Vagina (tissue), 2 donors: ENCODE results near the gene PUS1. TPM values are rescaled to one million over a fixed set of nuclear protein-coding genes. Genes with fewer than 3 reads are reported as not detected.
A peak's percentile ranks its signal among the peaks of the same experiment; 100 is the strongest.

Experiments
- DNase-seq, 2 donors: peaks; one replicate each; pipeline ENCODE4 v3.0.0-alpha.2; 2017; ENCODE audit errors: extremely low spot score in 2 of 2
- H3K27ac ChIP-seq: fragments of 200-600 bp; sonication (generic); one replicate; pipeline ENCODE4 v1.5.1; 2019
- H3K27me3 ChIP-seq: fragments of 200-600 bp; sonication (generic); one replicate; pipeline ENCODE4 v1.5.1; 2019
- H3K36me3 ChIP-seq, 2 donors: fragments of 200-600 bp; sonication (generic); one replicate each; pipeline ENCODE4 v1.5.1; 2017 to 2019
- H3K4me1 ChIP-seq: fragments of 200-600 bp; sonication (generic); one replicate; pipeline ENCODE4 v1.5.1; 2019
- H3K4me3 ChIP-seq, 2 donors: fragments of 200-600 bp; sonication (generic); 1 replicate in 1 of 2; 2 replicates in 1 of 2; pipeline ENCODE4 v1.5.1; 2016 to 2019
- H3K9me3 ChIP-seq: fragments of 200-600 bp; sonication (generic); one replicate; pipeline ENCODE4 v1.5.1; 2019
- CTCF ChIP-seq, 3 experiments: fragments of 450-650 bp in 2 of 3; fragments of 200-600 bp in 1 of 3; sonication (generic) in 1 of 3; IDR thresholded peaks; one replicate each; pipeline ENCODE4 v1.5.1; 2017 to 2019; ENCODE audit warnings: antibody characterized with exemption in 3 of 3, mild to moderate bottlenecking in 2 of 3, moderate library complexity in 2 of 3
- POLR2A ChIP-seq, 2 donors: fragments of 450-650 bp; IDR thresholded peaks; one replicate each; pipeline ENCODE4 v1.6.1; 2017; ENCODE audit warnings: antibody characterized with exemption in 2 of 2, mild to moderate bottlenecking in 2 of 2, moderate library complexity in 2 of 2
- POLR2AphosphoS5 ChIP-seq, 2 donors: sonication (generic); formaldehyde crosslinking; IDR thresholded peaks; one replicate each; pipeline ENCODE4 v1.9.0; 2017; ENCODE audit warnings: antibody characterized with exemption in 2 of 2, mild to moderate bottlenecking in 2 of 2, low read depth in 1 of 2; ENCODE audit not compliant: insufficient read depth in 1 of 2
- intact Hi-C: fragments of 100-400 bp; cut with DNase I; formaldehyde crosslinking; loops from one replicate; pipeline ENCODE4 v1.15.1; 2023
- total RNA-seq: library from RNA; depleted of rRNA; stranded (reverse); fragments of >200 nt; gene quantifications from one replicate; pipeline ENCODE4 v1.2.3, GENCODE V29; 2016

Gene PUS1
- total RNA-seq, 1 donor from 2014 or later, result 37.6 TPM

- H3K27ac ChIP-seq, result no peak overlapping the region
- H3K36me3 ChIP-seq, result peaks cover 0 to 81% of the 10 kb centered on the region in 2 donors
- intact Hi-C loops, result no loop called here
- H3K4me3 ChIP-seq, result no peak overlapping the region
- H3K27me3 ChIP-seq, result no peaks in the 10 kb centered on the region
- peaks cover 10% of the 10 kb centered on the region for H3K4me1 ChIP-seq
- DNase-seq, result no peak
- H3K9me3 ChIP-seq, result no peaks in the 10 kb centered on the region
- TF ChIP-seq POLR2AphosphoS5 (IDR thresholded peaks at IDR 0.05; ENCODE audit: insufficient read depth in 1 of 2, low read depth in 1 of 2) (no peak), CTCF (IDR thresholded peaks at IDR 0.05) (no peak), POLR2A (IDR thresholded peaks at IDR 0.05) (no peak)
Observed at GRCh38 chr12:131911028-131911650, 17.9 kb upstream of the PUS1 start.

- Histone ChIP-seq H3K27me3 (no peaks in the 10 kb centered on the region), H3K9me3 (no peaks in the 10 kb centered on the region), H3K4me3 (no peak overlapping the region), H3K27ac (no peak overlapping the region), H3K4me1 (peaks cover 10% of the 10 kb centered on the region), H3K36me3 (peaks cover 0 to 84% of the 10 kb centered on the region in 2 donors)
- DNase-seq, result no peak
- intact Hi-C loops, result no loop called here
- TF ChIP-seq POLR2A (IDR thresholded peaks at IDR 0.05), result no peak
- no peak for TF ChIP-seq CTCF (IDR thresholded peaks at IDR 0.05)
- TF ChIP-seq POLR2AphosphoS5 (IDR thresholded peaks at IDR 0.05; ENCODE audit: insufficient read depth in 1 of 2, low read depth in 1 of 2), result no peak
Observed at GRCh38 chr12:131911851-131912477, 17.1 kb upstream of the PUS1 start.

GRCh38 chr12:131912518-131913274, 16.4 kb upstream of the PUS1 start:
- Histone ChIP-seq H3K9me3 (no peaks in the 10 kb centered on the region), H3K27ac (no peak overlapping the region), H3K4me1 (peaks cover 10% of the 10 kb centered on the region), H3K36me3 (peaks cover 0 to 85% of the 10 kb centered on the region in 2 donors), H3K4me3 (no peak overlapping the region), H3K27me3 (no peaks in the 10 kb centered on the region)
- no peak for DNase-seq
- TF ChIP-seq CTCF (IDR thresholded peaks at IDR 0.05) (no peak), POLR2AphosphoS5 (IDR thresholded peaks at IDR 0.05; ENCODE audit: insufficient read depth in 1 of 2, low read depth in 1 of 2) (peak in 1 of 2 donors; percentile 52)
- intact Hi-C loops, result no loop called here

GRCh38 chr12:131913666-131914065, 15.4 kb upstream of the PUS1 start:
- no peak overlapping the region for H3K4me3 ChIP-seq
- H3K4me1 ChIP-seq, result peaks cover 10% of the 10 kb centered on the region
- peaks cover 0 to 88% of the 10 kb centered on the region in 2 donors for H3K36me3 ChIP-seq
- no peaks in the 10 kb centered on the region for H3K27me3 ChIP-seq
- no peaks in the 10 kb centered on the region for H3K9me3 ChIP-seq
- no peak for TF ChIP-seq POLR2A (IDR thresholded peaks at IDR 0.05)
- H3K27ac ChIP-seq, result no peak overlapping the region
- intact Hi-C loops, result no loop called here
- no peak for DNase-seq

GRCh38 chr12:131914179-131914702, 14.8 kb upstream of the PUS1 start:
- TF ChIP-seq CTCF (IDR thresholded peaks at IDR 0.05), result no peak
- TF ChIP-seq POLR2A (IDR thresholded peaks at IDR 0.05), result no peak
- no peak for TF ChIP-seq POLR2AphosphoS5 (IDR thresholded peaks at IDR 0.05; ENCODE audit: insufficient read depth in 1 of 2, low read depth in 1 of 2)
- intact Hi-C loops, result no loop called here
- no peaks in the 10 kb centered on the region for H3K27me3 ChIP-seq
- no peak overlapping the region for H3K4me3 ChIP-seq
- H3K9me3 ChIP-seq, result no peaks in the 10 kb centered on the region
- peaks cover 10% of the 10 kb centered on the region for H3K4me1 ChIP-seq
- H3K36me3 ChIP-seq, result peaks cover 0 to 87% of the 10 kb centered on the region in 2 donors
- H3K27ac ChIP-seq, result no peak overlapping the region
- DNase-seq, result no peak
